ENCODE measurements around the gene TMC6. TPM values are rescaled to one million over a fixed set of nuclear protein-coding genes. Genes with fewer than 3 reads are reported as not detected.

The TMC6 gene
- polyA plus RNA-seq, 1 of the 3 experiments (the other 2 are of a cell fraction): 5.5 TPM

- TF ChIP-seq TCF12 (IDR thresholded peaks at IDR 0.05) (no peak), NFIC (IDR thresholded peaks at IDR 0.05; ENCODE audit: borderline replicate concordance) (no peak)
Observed at GRCh38 chr17:78125976-78126894, 2.3 kb downstream of the TMC6 start (continued).

- Histone ChIP-seq H3K9ac (no peak overlapping the region), H3K4me2 (no peak overlapping the region), H3K27ac (ENCODE audit: low read depth in 2 of 2, low read length in 1 of 2) (peak overlapping the region in 1 of 2 experiments; percentile 67; a peak in 1 of 4 replicates), H3K36me3 (replicated peaks in 1 of 2; ENCODE audit: control insufficient read depth in 1 of 2, insufficient read depth in 2 of 2, low read length in 1 of 2) (no peaks in the 10 kb centered on the region), H4K20me1 (ENCODE audit: insufficient read depth) (no peaks in the 10 kb centered on the region), H3K9me2 (no peaks in the 10 kb centered on the region), H3K79me2 (ENCODE audit: insufficient read depth) (no peaks in the 10 kb centered on the region), H3K9me3 (no peaks in the 10 kb centered on the region), H3K4me3 (ENCODE audit: low read depth in 2 of 2, low read length in 1 of 2) (no peak overlapping the region), H3K27me3 (ENCODE audit: insufficient read depth) (no peaks in the 10 kb centered on the region), H3K4me1 (ENCODE audit: control insufficient read depth in 1 of 2, insufficient read depth in 2 of 2, low read depth in 1 of 2, low read length in 1 of 2) (peaks cover 4 to 39% of the 10 kb centered on the region in 2 experiments; a peak in 1 of 4 replicates), H3F3A (replicated peaks; ENCODE audit: insufficient read depth) (no peaks in the 10 kb centered on the region), H2AFZ (ENCODE audit: low read depth) (no peak overlapping the region)
- POLR2A ChIA-PET: no interaction called here
- no peak for DNase-seq
- TF ChIP-seq MEF2A (IDR thresholded peaks at IDR 0.05; ENCODE audit: borderline replicate concordance, low read depth) (no peak), USF1 (IDR thresholded peaks at IDR 0.05; ENCODE audit: borderline replicate concordance, low read depth) (no peak), GABPA (IDR thresholded peaks at IDR 0.05; ENCODE audit: low read depth) (no peak), SMC3 (IDR thresholded peaks at IDR 0.05; ENCODE audit: low read depth, low read length) (no peak), FOXJ3 (CRISPR knock-in tag; IDR thresholded peaks at IDR 0.05) (no peak), RCOR1 (IDR thresholded peaks at IDR 0.05; ENCODE audit: low read length) (no peak), FOSL2 (IDR thresholded peaks at IDR 0.05; ENCODE audit: borderline replicate concordance, low read depth) (no peak)
- WGBS (ENCODE audit: low lambda C conversion rate): 91% methylated on average over 34 of the region's 39 CpGs
- CTCF ChIA-PET: interaction anchor here (0.7 to 8.0 kb wide), 7 partner anchors 9 to 125 kb away, joined by 3 to 100 read pairs (median 8); partner anchors contain the start of genes AFMID and TK1
Observed at GRCh38 chr17:78125138-78125913, 3.2 kb downstream of the TMC6 start.

- Histone ChIP-seq H3K27me3 (ENCODE audit: insufficient read depth) (no peaks in the 10 kb centered on the region), H3K36me3 (replicated peaks in 1 of 2; ENCODE audit: control insufficient read depth in 1 of 2, insufficient read depth in 2 of 2, low read length in 1 of 2) (no peaks in the 10 kb centered on the region), H4K20me1 (ENCODE audit: insufficient read depth) (no peaks in the 10 kb centered on the region), H3K9me3 (no peaks in the 10 kb centered on the region), H2AFZ (ENCODE audit: low read depth) (no peak overlapping the region), H3K79me2 (ENCODE audit: insufficient read depth) (no peaks in the 10 kb centered on the region), H3K4me2 (no peak overlapping the region), H3F3A (replicated peaks; ENCODE audit: insufficient read depth) (no peaks in the 10 kb centered on the region), H3K4me3 (ENCODE audit: low read depth in 2 of 2, low read length in 1 of 2) (no peak overlapping the region), H3K9me2 (no peaks in the 10 kb centered on the region), H3K27ac (ENCODE audit: low read depth in 2 of 2, low read length in 1 of 2) (no peak overlapping the region), H3K4me1 (ENCODE audit: control insufficient read depth in 1 of 2, insufficient read depth in 2 of 2, low read depth in 1 of 2, low read length in 1 of 2) (peaks cover 4 to 39% of the 10 kb centered on the region in 2 experiments; a peak in 1 of 4 replicates), H3K9ac (no peak overlapping the region)
- ChIA-PET POLR2A (interaction anchor here (0.5 kb wide), 1 partner anchor 53 kb away, joined by 3 read pairs; no protein-coding TSS in a partner anchor), CTCF (interaction anchor here (1.5 to 8.0 kb wide), 6 partner anchors 10 to 126 kb away, joined by 6 to 100 read pairs (median 12); no protein-coding TSS in a partner anchor)
- TF ChIP-seq MEF2A (IDR thresholded peaks at IDR 0.05; ENCODE audit: borderline replicate concordance, low read depth) (no peak), RCOR1 (IDR thresholded peaks at IDR 0.05; ENCODE audit: low read length) (no peak), PBX3 (IDR thresholded peaks at IDR 0.05) (no peak), SMC3 (IDR thresholded peaks at IDR 0.05; ENCODE audit: low read depth, low read length) (no peak)
- WGBS (ENCODE audit: low lambda C conversion rate): no CpG with 5 or more reads among the region's 12 CpGs
- DNase-seq: no peak
Observed at GRCh38 chr17:78124836-78125137, 3.8 kb downstream of the TMC6 start.

Data from SK-N-SH (cell line).